WI38 (cell line): ENCODE data around the gene PAPPA.

Experiments used
- H3K4me3 ChIP-seq: 2 replicates; pipeline ENCODE4 v1.5.1; 2011; ENCODE audit warnings: low read depth, mild to moderate bottlenecking, control low read depth, low read length
- CTCF ChIP-seq: IDR thresholded peaks from 2 replicates; pipeline ENCODE4 v1.5.1; 2012; ENCODE audit warnings: low read depth, mild to moderate bottlenecking, control low read depth, low read length

PAPPA gene

GRCh38 chr9:116312221-116312620, 158.6 kb downstream of the PAPPA start:
- TF ChIP-seq CTCF, result no peak
- H3K4me3 ChIP-seq, result no peak overlapping the region

- H3K4me3 ChIP-seq, result no peak overlapping the region
- 0 out of 2 replicates have a peak, but pooled peaks have one; percentile 17 for TF ChIP-seq CTCF
Measured at GRCh38 chr9:116313638-116314037, 160.0 kb downstream of the PAPPA start.

- H3K4me3 ChIP-seq, result no peak overlapping the region
- no peak for TF ChIP-seq CTCF
Measured at GRCh38 chr9:116316246-116316645, 162.7 kb downstream of the PAPPA start.

- H3K4me3 ChIP-seq, result no peak overlapping the region
- TF ChIP-seq CTCF, result no peak
Measured at GRCh38 chr9:116317503-116317902, 163.9 kb downstream of the PAPPA start.

GRCh38 chr9:116318468-116319374, 165.1 kb downstream of the PAPPA start:
- TF ChIP-seq CTCF, result no peak
- H3K4me3 ChIP-seq, result no peak overlapping the region

- no peak overlapping the region for H3K4me3 ChIP-seq
- no peak for TF ChIP-seq CTCF
Measured at GRCh38 chr9:116319480-116319879, 165.9 kb downstream of the PAPPA start.

GRCh38 chr9:116320290-116320689, 166.7 kb downstream of the PAPPA start:
- no peak for TF ChIP-seq CTCF

More at GRCh38 chr9:116320290-116320689, 166.7 kb downstream of the PAPPA start:
- no peak overlapping the region for H3K4me3 ChIP-seq
